DND-41 (cell line): ENCODE results near the gene LIF.

Experiments used
- ATAC-seq: fragments of 200-7000 bp; cut with Tn5 transposase; 3 replicates; pipeline ENCODE4 v1.9.1; 2021; ENCODE audit warnings: low read depth; ENCODE audit not compliant: insufficient read depth
- DNase-seq: peaks from one replicate; pipeline ENCODE4 v3.0.0-alpha.2; 2020
- H2AFZ ChIP-seq: 2 replicates; pipeline ENCODE4 v1.6.0; 2012; ENCODE audit warnings: low read depth, low read length
- H3K27ac ChIP-seq: 2 replicates; pipeline ENCODE4 v1.5.1; 2012; ENCODE audit warnings: low read length, inconsistent platforms
- H3K27me3 ChIP-seq: fragments of 200-600 bp; sonication (generic); 2 replicates; pipeline ENCODE4 v1.6.0; 2012; ENCODE audit warnings: low read length, mild to moderate bottlenecking, inconsistent platforms; ENCODE audit not compliant: insufficient read depth, poor library complexity
- H3K36me3 ChIP-seq: 2 replicates; pipeline ENCODE4 v1.5.1; 2012; ENCODE audit warnings: low read length, inconsistent platforms; ENCODE audit not compliant: insufficient read depth
- H3K4me1 ChIP-seq: 2 replicates; pipeline ENCODE4 v1.5.1; 2012; ENCODE audit warnings: mild to moderate bottlenecking, low read length; ENCODE audit not compliant: insufficient read depth
- H3K4me2 ChIP-seq: 2 replicates; pipeline ENCODE4 v1.6.0; 2012; ENCODE audit warnings: mild to moderate bottlenecking, moderate library complexity, low read length, inconsistent platforms; ENCODE audit not compliant: insufficient read depth
- H3K4me3 ChIP-seq, 2 experiments: fragments of 200-600 bp in 1 of 2; shearing (Covaris generic) in 1 of 2; 2 replicates each; pipeline ENCODE4 v1.5.1; 2012 to 2016; ENCODE audit warnings: inconsistent platforms in 2 of 2, low read length in 2 of 2, mild to moderate bottlenecking in 2 of 2, low read depth in 1 of 2, moderate library complexity in 1 of 2
- H3K79me2 ChIP-seq: 2 replicates; pipeline ENCODE4 v1.6.0; 2012; ENCODE audit warnings: low read length, inconsistent platforms; ENCODE audit not compliant: insufficient read depth
- H3K9ac ChIP-seq: 2 replicates; pipeline ENCODE4 v1.6.0; 2012; ENCODE audit warnings: low read depth, mild to moderate bottlenecking, inconsistent platforms, low read length, moderate library complexity
- H3K9me3 ChIP-seq: 2 replicates; pipeline ENCODE4 v1.5.1; 2012; ENCODE audit warnings: low read length, moderate library complexity, mild to moderate bottlenecking, inconsistent platforms; ENCODE audit not compliant: insufficient read depth, severe bottlenecking
- H4K20me1 ChIP-seq: 2 replicates; pipeline ENCODE4 v1.6.0; 2012; ENCODE audit warnings: low read length; ENCODE audit not compliant: insufficient read depth
- EZH2 ChIP-seq: IDR thresholded peaks from 3 replicates; pipeline ENCODE4 v1.6.1; 2012; ENCODE audit warnings: borderline replicate concordance, low read depth, mild to moderate bottlenecking, moderate library complexity, low read length, inconsistent platforms; ENCODE audit not compliant: severe bottlenecking
- TF ChIP-seq, protein P1 (sequence below): IDR thresholded peaks from 2 replicates; pipeline ENCODE4 v1.5.1; 2012; ENCODE audit warnings: borderline replicate concordance, low read length, moderate library complexity, mild to moderate bottlenecking; ENCODE audit not compliant: poor library complexity, severe bottlenecking; ENCODE audit errors: extremely low read depth

The LIF gene

DNA sequence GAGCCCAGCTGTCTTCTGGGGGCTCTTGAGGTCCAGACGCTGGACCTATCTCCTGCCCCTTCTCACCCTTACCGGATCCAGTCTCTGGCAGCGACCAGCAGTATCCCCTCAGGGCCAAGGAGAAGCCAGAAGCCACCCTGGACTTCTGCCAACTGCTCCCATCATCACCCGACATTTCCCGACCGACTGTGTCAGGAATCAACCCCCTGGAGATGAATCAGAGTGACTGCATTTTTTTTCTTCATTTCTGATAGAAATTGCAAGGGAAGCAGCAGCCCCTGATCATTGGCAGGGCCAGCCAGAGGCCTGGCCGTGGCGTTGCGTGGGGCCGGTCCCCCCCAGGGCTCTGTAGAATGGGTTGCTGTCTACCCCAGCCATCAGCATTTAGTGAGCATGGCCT is 5.2 kb upstream of the LIF start:
- Histone ChIP-seq H3K4me3 (no peak overlapping the region), H2AFZ (no peak overlapping the region), H3K79me2 (no peaks in the 10 kb centered on the region)

DNA sequence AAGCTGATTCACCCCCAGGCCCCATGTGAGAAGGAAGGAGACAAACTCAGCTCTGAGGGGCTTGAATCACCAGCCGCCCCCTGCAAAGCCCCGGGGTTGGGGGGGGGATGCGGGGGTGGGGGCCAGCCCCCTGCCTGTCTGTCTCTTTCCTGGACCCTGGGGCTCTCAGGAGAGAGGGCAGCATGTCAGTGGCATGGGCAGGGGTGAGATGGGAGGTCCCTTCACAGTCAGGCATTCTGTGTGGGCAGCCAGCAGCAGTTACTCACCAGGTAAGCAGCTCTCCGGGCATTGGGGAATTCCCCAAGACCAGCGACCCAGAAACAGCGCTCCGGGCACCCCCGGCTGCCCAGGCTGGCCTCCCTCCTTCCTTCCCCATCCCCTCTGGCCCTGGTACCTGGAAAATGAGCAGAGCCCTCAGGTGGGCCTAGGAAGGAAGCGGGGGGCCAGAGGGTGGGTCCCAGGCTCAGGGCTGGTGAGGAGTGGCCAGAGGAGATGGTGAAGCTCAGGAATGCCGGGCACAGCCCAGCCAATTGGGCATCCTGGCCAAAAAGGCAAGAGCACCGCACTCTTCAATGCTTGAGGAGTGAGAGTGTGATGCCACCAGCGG is 4.2 kb upstream of the LIF start:
- no peaks in the 10 kb centered on the region for H3K79me2 ChIP-seq
- no peaks in the 10 kb centered on the region for H4K20me1 ChIP-seq
- TF ChIP-seq EZH2: no peak
- TF ChIP-seq, protein P1, sequence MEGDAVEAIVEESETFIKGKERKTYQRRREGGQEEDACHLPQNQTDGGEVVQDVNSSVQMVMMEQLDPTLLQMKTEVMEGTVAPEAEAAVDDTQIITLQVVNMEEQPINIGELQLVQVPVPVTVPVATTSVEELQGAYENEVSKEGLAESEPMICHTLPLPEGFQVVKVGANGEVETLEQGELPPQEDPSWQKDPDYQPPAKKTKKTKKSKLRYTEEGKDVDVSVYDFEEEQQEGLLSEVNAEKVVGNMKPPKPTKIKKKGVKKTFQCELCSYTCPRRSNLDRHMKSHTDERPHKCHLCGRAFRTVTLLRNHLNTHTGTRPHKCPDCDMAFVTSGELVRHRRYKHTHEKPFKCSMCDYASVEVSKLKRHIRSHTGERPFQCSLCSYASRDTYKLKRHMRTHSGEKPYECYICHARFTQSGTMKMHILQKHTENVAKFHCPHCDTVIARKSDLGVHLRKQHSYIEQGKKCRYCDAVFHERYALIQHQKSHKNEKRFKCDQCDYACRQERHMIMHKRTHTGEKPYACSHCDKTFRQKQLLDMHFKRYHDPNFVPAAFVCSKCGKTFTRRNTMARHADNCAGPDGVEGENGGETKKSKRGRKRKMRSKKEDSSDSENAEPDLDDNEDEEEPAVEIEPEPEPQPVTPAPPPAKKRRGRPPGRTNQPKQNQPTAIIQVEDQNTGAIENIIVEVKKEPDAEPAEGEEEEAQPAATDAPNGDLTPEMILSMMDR: no peak
- ATAC-seq (no peak), DNase-seq (no peak)
- H3K4me1 ChIP-seq: peaks cover 37% of the 10 kb centered on the region
- H3K36me3 ChIP-seq: no peaks in the 10 kb centered on the region
- H3K4me3 ChIP-seq: no peak overlapping the region
- no peak overlapping the region for H3K4me2 ChIP-seq
- H3K9ac ChIP-seq: no peak overlapping the region
- no peak overlapping the region for H2AFZ ChIP-seq
- no peak overlapping the region for H3K27ac ChIP-seq
- no peaks in the 10 kb centered on the region for H3K27me3 ChIP-seq
- no peaks in the 10 kb centered on the region for H3K9me3 ChIP-seq

More for the DNA sequence above, 5.2 kb upstream of the LIF start:
- DNase-seq (no peak), ATAC-seq (no peak)
- Histone ChIP-seq H3K27me3 (no peaks in the 10 kb centered on the region), H3K9me3 (no peaks in the 10 kb centered on the region), H4K20me1 (no peaks in the 10 kb centered on the region), H3K4me1 (peaks cover 28% of the 10 kb centered on the region), H3K9ac (no peak overlapping the region), H3K36me3 (no peaks in the 10 kb centered on the region), H3K27ac (no peak overlapping the region), H3K4me2 (no peak overlapping the region)
- TF ChIP-seq EZH2: no peak
- TF ChIP-seq, protein P1: no peak

DNA sequence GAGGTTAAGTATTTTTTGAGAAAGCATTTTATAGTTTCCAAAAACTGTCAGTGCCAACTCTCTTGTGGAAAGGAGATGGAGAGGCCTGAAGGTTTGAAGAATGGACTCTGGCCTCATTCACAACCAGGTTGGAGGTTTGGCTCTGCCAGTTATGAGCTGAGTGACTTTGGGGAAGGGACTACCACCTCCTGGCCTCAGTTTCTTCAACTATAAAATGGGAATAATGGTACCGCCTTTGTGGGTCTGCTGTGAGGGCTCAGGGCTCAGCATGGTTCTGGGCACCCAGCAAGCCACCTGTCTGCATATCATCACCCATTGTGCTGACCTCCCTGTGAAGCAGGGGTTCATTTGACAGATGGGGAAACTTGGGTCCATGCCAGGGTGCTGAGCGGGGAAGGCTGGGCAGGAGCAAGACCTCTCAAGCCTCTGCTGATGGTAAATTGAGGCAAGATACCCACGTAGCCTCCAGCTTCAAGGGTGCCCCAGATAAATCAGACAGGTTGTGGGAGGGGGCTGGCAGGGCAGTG is 3.5 kb upstream of the LIF start:
- no peak for TF ChIP-seq EZH2
- TF ChIP-seq, protein P1: no peak
- no peaks in the 10 kb centered on the region for H3K79me2 ChIP-seq
- ATAC-seq: no peak
- H3K9me3 ChIP-seq: no peaks in the 10 kb centered on the region
- H4K20me1 ChIP-seq: no peaks in the 10 kb centered on the region
- H3K4me2 ChIP-seq: no peak overlapping the region
- peaks cover 44% of the 10 kb centered on the region for H3K4me1 ChIP-seq
- no peak overlapping the region for H3K9ac ChIP-seq
- no peak overlapping the region for H2AFZ ChIP-seq
- H3K27me3 ChIP-seq: no peaks in the 10 kb centered on the region
- DNase-seq: no peak
- no peak overlapping the region for H3K4me3 ChIP-seq
- no peak overlapping the region for H3K27ac ChIP-seq
- no peaks in the 10 kb centered on the region for H3K36me3 ChIP-seq
